Keratinocyte (primary cell): ENCODE measurements around the gene CCDC63. TPM values are rescaled to one million over a fixed set of nuclear protein-coding genes. Genes with fewer than 3 reads are reported as not detected.
A peak's percentile ranks its signal among the peaks of the same experiment; 100 is the strongest.

Experiments
- DNase-seq: peaks from one replicate; pipeline ENCODE4 v3.0.0-alpha.2; 2011; ENCODE audit warnings: low read depth, missing footprints, low spot score
- FAIRE-seq: peaks from 2 replicates; lab custom pipeline; 2011; peaks lifted over from hg19 to GRCh38; lab: Jason Lieb, UNC
- H2AFZ ChIP-seq: 2 replicates; pipeline ENCODE4 v1.6.0; 2012; ENCODE audit warnings: low read length, control low read depth, inconsistent platforms; ENCODE audit not compliant: control insufficient read depth
- H3K27ac ChIP-seq: 2 replicates; pipeline ENCODE4 v1.5.1; 2011; ENCODE audit warnings: low read length; ENCODE audit not compliant: control insufficient read depth, insufficient read depth
- H3K27me3 ChIP-seq: 3 replicates; pipeline ENCODE4 v1.6.0; 2011; ENCODE audit warnings: low read length; ENCODE audit not compliant: control insufficient read depth, insufficient read depth; ENCODE audit errors: extremely low read depth
- H3K36me3 ChIP-seq, 2 experiments: 2 replicates in 1 of 2; 3 replicates in 1 of 2; pipeline ENCODE4 v1.5.1; 2011; ENCODE audit warnings: low read length in 2 of 2, mild to moderate bottlenecking in 1 of 2; ENCODE audit not compliant: control insufficient read depth in 2 of 2, insufficient read depth in 2 of 2; ENCODE audit errors: extremely low read depth in 1 of 2
- H3K4me1 ChIP-seq: 3 replicates; pipeline ENCODE4 v1.5.1; 2011; ENCODE audit warnings: low read length; ENCODE audit not compliant: control insufficient read depth, insufficient read depth; ENCODE audit errors: extremely low read depth
- H3K4me2 ChIP-seq: 3 replicates; pipeline ENCODE4 v1.6.0; 2011; ENCODE audit warnings: low read depth, low read length; ENCODE audit not compliant: control insufficient read depth, insufficient read depth; ENCODE audit errors: extremely low read depth
- H3K4me3 ChIP-seq, 3 experiments: fragments of 200-600 bp in 1 of 3; sonication (generic) in 1 of 3; 2 replicates in 2 of 3; 3 replicates in 1 of 3; pipeline ENCODE4 v1.5.1; 2011 to 2016; ENCODE audit warnings: low read length in 3 of 3, mild to moderate bottlenecking in 3 of 3, control low read depth in 2 of 3, inconsistent platforms in 1 of 3, low read depth in 1 of 3, mixed read lengths in 1 of 3, mixed run types in 1 of 3, moderate library complexity in 1 of 3; ENCODE audit not compliant: control insufficient read depth in 2 of 3, insufficient read depth in 2 of 3; ENCODE audit errors: extremely low read depth in 1 of 3
- H3K79me2 ChIP-seq: 2 replicates; pipeline ENCODE4 v1.6.0; 2012; ENCODE audit warnings: low read length; ENCODE audit not compliant: control insufficient read depth, insufficient read depth
- H3K9ac ChIP-seq: 3 replicates; pipeline ENCODE4 v1.6.0; 2011; ENCODE audit warnings: low read length; ENCODE audit not compliant: control insufficient read depth, insufficient read depth; ENCODE audit errors: extremely low read depth
- H3K9me1 ChIP-seq: 3 replicates; pipeline ENCODE4 v1.6.0; 2011; ENCODE audit warnings: low read length; ENCODE audit not compliant: control insufficient read depth, insufficient read depth; ENCODE audit errors: extremely low read depth
- H3K9me3 ChIP-seq: 2 replicates; pipeline ENCODE4 v1.5.1; 2012; ENCODE audit warnings: low read depth, low read length; ENCODE audit not compliant: control insufficient read depth
- H4K20me1 ChIP-seq: 3 replicates; pipeline ENCODE4 v1.6.0; 2011; ENCODE audit warnings: low read length; ENCODE audit not compliant: control insufficient read depth, insufficient read depth; ENCODE audit errors: extremely low read depth
- CTCF ChIP-seq, 3 experiments: IDR thresholded peaks in 1 of 3; conservative IDR thresholded peaks in 1 of 3; optimal IDR thresholded peaks in 1 of 3; 2 replicates in 2 of 3; 3 replicates in 1 of 3; pipeline versions ENCODE3 to v1.5.1; 2011; ENCODE audit warnings: low read length in 3 of 3, mild to moderate bottlenecking in 3 of 3, moderate library complexity in 2 of 3, control low read depth in 1 of 3, inconsistent platforms in 1 of 3; ENCODE audit not compliant: insufficient read depth in 2 of 3; ENCODE audit errors: extremely low read depth in 1 of 3
- EZH2 ChIP-seq: IDR thresholded peaks from one replicate; pipeline ENCODE4 v1.6.1; 2012; ENCODE audit warnings: inconsistent platforms, mild to moderate bottlenecking, low read length, moderate library complexity
- dilution Hi-C: fragments of 300-500 bp; cut with MboI; formaldehyde crosslinking; loops from one replicate; pipeline ENCODE4 v1.7.0; 2020; ENCODE audit warnings: low sequenced_read_pairs; ENCODE audit not compliant: extremely low pct_ligation_motif_present
- polyA plus RNA-seq, 5 experiments: library from polyadenylated mRNA; depleted of rRNA in 3 of 5; stranded (reverse) in 3 of 5; stranded (forward) in 1 of 5; unstranded in 1 of 5; fragments of >200 nt; gene quantifications; 1 replicate in 1 of 5; 2 replicates in 3 of 5; 3 replicates in 1 of 5; pipeline versions ENCODE4 v1.2.1 to v1.2.3, GENCODE V29; 2011 to 2012; ENCODE audit warnings: missing spikeins in 2 of 5, low read depth in 1 of 5, low replicate concordance in 1 of 5

Gene CCDC63
- polyA plus RNA-seq, 1 donor (not counting 4 experiments of a cell fraction or from before 2014, with no cell fraction given): not detected

GRCh38 chr12:110849748-110850403 lies 3.1 kb downstream of the CCDC63 start:
- Histone ChIP-seq H3K9ac (no peak overlapping the region), H3K9me1 (no peaks in the 10 kb centered on the region), H3K79me2 (no peaks in the 10 kb centered on the region), H3K9me3 (no peaks in the 10 kb centered on the region), H3K4me1 (peaks cover 9% of the 10 kb centered on the region), H3K4me2 (no peak overlapping the region), H4K20me1 (no peaks in the 10 kb centered on the region), H3K36me3 (no peaks in the 10 kb centered on the region), H3K4me3 (no peak overlapping the region), H3K27ac (no peak overlapping the region), H3K27me3 (peaks cover 4% of the 10 kb centered on the region), H2AFZ (no peak overlapping the region)
- dilution Hi-C loops: no loop called here
- no peak for DNase-seq
- no peak for TF ChIP-seq CTCF (optimal IDR thresholded peaks at IDR 0.05 in 1 of 3, IDR thresholded peaks at IDR 0.05 in 1 of 3, conservative IDR thresholded peaks at IDR 0.05 in 1 of 3; ENCODE audit: extremely low read depth in 1 of 3, insufficient read depth in 2 of 3, low read length in 3 of 3)
- peak; percentile 32 for FAIRE-seq

- Histone ChIP-seq H3K4me3 (no peak overlapping the region), H3K79me2 (no peaks in the 10 kb centered on the region), H3K9ac (no peak overlapping the region), H3K4me1 (no peaks in the 10 kb centered on the region), H2AFZ (no peak overlapping the region), H3K27ac (no peak overlapping the region), H3K9me3 (no peaks in the 10 kb centered on the region), H3K9me1 (no peaks in the 10 kb centered on the region), H4K20me1 (no peaks in the 10 kb centered on the region), H3K36me3 (no peaks in the 10 kb centered on the region), H3K27me3 (peaks cover 4% of the 10 kb centered on the region), H3K4me2 (no peak overlapping the region)
- TF ChIP-seq CTCF (optimal IDR thresholded peaks at IDR 0.05 in 1 of 3, IDR thresholded peaks at IDR 0.05 in 1 of 3, conservative IDR thresholded peaks at IDR 0.05 in 1 of 3; ENCODE audit: extremely low read depth in 1 of 3, insufficient read depth in 2 of 3, low read length in 3 of 3) (no peak), EZH2 (no peak)
- no peak for FAIRE-seq
- DNase-seq: no peak
- dilution Hi-C loops: no loop called here
These were observed 4.0 kb downstream of the CCDC63 start for GRCh38 chr12:110850762-110851161.
